Fibroblast of pulmonary artery (primary cell): Measurements from ENCODE around the gene RAD52.

Experiments used
- DNase-seq: peaks from one replicate; pipeline ENCODE4 v3.0.0-alpha.2; 2010; ENCODE audit warnings: low read depth
- H3K4me3 ChIP-seq: replicated peaks from 2 replicates; pipeline ENCODE4 v1.5.1; 2011; ENCODE audit warnings: low read depth, mild to moderate bottlenecking, control low read depth, low read length, moderate library complexity
- TF ChIP-seq, protein P1 (sequence below): IDR thresholded peaks from 2 replicates; pipeline ENCODE4 v1.5.1; 2011; ENCODE audit warnings: mild to moderate bottlenecking, control low read depth, low read length, inconsistent platforms; ENCODE audit errors: missing control alignments

Gene RAD52

DNA sequence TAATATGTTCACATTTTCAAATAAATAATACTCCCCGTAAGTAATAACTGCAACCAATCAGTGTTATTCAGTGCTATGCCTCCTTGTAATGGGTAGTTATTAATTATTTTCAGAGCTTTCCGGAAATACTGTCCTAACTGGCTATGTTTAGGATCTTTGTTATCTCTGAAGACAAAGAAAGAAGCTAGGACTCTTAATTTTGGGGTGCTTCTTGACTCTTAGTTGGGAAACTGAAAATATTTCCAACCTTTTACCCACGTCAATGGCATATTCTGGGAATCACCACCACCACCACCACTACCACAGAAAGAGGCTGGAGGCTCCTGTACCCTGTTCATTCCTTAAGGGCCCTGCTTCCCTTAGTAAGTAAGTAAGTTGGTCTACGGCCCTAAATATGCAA, 39.1 kb downstream of the RAD52 start:
- TF ChIP-seq, protein P1, sequence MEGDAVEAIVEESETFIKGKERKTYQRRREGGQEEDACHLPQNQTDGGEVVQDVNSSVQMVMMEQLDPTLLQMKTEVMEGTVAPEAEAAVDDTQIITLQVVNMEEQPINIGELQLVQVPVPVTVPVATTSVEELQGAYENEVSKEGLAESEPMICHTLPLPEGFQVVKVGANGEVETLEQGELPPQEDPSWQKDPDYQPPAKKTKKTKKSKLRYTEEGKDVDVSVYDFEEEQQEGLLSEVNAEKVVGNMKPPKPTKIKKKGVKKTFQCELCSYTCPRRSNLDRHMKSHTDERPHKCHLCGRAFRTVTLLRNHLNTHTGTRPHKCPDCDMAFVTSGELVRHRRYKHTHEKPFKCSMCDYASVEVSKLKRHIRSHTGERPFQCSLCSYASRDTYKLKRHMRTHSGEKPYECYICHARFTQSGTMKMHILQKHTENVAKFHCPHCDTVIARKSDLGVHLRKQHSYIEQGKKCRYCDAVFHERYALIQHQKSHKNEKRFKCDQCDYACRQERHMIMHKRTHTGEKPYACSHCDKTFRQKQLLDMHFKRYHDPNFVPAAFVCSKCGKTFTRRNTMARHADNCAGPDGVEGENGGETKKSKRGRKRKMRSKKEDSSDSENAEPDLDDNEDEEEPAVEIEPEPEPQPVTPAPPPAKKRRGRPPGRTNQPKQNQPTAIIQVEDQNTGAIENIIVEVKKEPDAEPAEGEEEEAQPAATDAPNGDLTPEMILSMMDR: no peak
- H3K4me3 ChIP-seq: no peak overlapping the region
- DNase-seq: no peak

DNA sequence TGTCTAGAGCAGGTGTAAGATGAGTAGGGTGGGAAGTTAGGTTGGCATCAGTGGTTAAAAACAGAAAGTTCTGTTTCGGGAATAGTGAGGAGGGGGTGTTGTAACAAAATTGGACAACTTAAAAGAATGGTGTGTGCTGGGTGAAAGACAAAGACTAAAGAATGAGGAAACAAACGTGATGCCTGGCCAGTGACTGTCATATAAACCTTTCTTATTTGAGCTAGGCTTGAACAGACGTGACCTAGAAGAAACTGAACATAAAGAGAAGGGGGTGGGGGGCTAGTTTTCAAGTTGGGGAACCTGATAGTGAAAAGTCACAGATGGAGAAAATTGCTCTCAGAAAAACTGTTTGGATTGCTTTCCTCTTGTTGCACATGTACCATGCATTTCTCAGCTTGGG, 39.6 kb downstream of the RAD52 start:
- no peak for DNase-seq
- TF ChIP-seq, protein P1: no peak
- no peak overlapping the region for H3K4me3 ChIP-seq

DNA sequence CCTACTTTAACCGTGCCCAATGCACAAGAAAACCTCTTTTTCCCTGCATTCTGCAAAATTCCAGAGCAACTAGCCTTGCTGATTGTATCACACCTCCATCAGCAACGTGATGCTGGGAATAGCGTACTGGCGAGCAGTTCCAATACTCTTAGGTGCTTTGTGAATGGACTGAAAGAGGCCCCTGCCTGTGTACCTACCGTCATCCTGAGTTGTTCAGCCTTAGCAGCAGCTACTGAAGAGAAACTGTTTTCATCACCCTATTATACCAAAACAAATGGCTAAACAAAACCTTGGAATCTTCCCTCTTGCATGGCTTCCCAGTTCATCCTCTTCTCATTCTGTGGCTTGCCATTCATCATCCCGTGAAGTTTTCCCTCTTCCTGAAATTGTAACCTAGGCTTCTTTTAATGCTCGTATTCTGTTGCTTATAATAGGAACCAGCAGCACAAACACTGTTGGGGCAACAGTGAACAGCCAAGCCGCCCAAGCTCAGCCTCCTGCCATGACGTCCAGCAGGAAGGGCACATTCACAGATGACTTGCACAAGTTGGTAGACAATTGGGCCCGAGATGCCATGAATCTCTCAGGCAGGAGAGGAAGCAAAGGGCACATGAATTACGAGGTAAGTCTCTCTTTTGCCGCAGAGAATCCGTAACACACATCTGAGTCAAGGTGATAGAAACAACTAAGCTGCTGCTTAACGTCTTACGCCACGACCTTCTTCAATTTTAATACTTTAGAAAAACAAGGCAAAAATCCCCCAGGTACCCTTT, 41.9 kb downstream of the RAD52 start:
- TF ChIP-seq, protein P1: no peak
- H3K4me3 ChIP-seq: no peak overlapping the region
- no peak for DNase-seq

DNA sequence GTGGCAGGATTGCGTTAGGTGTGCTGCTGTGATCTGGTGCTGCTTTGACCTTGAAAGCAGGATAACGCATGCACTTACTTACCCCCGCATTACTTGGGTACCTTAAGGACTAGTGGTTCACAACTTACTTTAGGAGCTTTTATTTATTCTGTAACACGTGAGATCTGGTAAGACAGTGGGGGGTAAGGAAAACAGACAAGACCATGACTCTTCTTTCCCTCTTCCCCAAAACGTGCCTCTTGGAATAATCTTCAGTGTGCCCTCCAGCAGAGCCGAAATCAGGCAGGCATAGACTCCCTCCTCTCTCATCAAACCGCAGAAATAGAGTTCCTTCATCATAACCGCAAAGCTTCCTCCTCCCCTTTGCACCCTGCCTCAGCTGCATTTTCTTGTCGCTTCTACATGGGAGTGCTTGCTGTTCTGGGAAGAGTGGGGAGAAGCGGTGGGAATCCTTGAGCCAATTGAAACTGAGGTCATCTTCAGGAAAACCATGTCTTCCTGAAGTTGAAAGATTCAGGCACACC, 43.4 kb downstream of the RAD52 start:
- DNase-seq: no peak
- TF ChIP-seq, protein P1: no peak
- no peak overlapping the region for H3K4me3 ChIP-seq

DNA sequence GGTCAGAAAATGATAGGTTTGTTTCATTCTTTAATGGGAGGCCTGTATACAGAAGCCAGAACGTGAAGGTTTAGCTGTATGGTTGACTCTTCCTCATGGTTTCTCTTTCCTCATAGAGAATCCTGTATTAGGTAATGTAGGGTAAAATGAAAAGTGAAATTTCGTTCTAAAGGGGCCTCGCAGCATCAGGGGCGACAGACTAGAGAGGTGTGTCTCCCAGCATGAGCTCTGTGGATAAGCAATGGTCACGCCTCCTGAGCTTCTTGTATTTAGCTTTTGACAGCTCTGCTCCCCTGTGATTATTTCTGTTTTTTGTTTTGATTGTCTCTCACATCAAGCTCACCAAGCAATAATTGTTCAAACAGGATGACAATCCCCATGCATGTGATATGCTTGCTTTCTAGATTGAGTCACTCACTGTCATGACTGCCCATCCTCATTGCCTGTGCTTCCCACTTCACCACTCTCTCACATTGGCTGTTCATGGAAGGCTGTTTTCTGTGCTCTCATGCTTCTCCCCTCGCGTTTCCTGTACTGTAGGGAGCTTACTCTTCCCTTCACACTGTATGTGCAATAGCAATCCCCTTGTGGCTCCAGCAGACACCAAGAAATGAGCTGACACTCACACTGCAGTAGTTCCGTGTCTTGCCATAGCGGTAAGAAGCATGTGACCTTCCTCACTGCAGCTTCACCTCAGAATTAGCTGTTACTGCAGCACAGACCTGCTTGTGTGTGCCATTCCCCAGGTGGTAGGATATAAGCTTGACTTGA, 44.0 kb downstream of the RAD52 start:
- no peak for DNase-seq
- TF ChIP-seq, protein P1: no peak
- no peak overlapping the region for H3K4me3 ChIP-seq

DNA sequence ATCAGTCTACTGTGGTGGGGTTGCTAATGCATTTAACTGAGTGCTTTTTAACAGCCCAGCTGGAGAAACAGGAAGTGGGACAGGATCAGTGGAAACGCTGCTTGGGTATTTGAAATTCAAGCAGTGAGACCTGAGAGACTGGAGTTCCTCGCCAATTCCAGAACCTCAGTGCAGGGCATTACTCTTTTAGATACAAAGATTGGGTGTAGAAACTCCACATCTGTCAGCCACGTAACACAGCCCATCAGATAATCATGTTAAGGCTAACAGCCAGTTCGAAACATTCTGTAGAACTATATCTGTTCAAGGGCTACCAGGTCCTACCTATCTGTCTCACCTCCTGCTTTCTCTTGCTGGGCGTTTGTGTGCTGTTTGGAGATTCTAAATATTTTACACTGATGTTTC, 45.5 kb downstream of the RAD52 start:
- no peak overlapping the region for H3K4me3 ChIP-seq
- DNase-seq: no peak
- TF ChIP-seq, protein P1: no peak
